HepG2 (cell line): Measurements from ENCODE around the gene SETD3. TPM values are rescaled to one million over a fixed set of nuclear protein-coding genes. Genes with fewer than 3 reads are reported as not detected.
A peak's percentile ranks its signal among the peaks of the same experiment; 100 is the strongest.

Source experiments
- ATAC-seq: fragments of 200-7000 bp; cut with Tn5 transposase; 3 replicates; pipeline ENCODE4 v1.9.1; 2020; ENCODE audit warnings: mild to moderate bottlenecking, moderate library complexity
- BruUV-seq: library from RNA; stranded (reverse); fragments of 400-500 nt; replicated peaks from 2 replicates; lab custom pipeline; 2021; lab: Mats Ljungman, UMichigan
- CTCF ChIA-PET: fragments of 300-600 bp; formaldehyde crosslinking; extraction: SDS; loops from one replicate; lab custom pipeline; 2021; ENCODE audit warnings: low total read pairs, inconsistent platforms, low intra/inter-chr PET ratio; lab: Yijun Ruan, JAX
- POLR2A ChIA-PET: fragments of 350-600 bp; sonication (Branson Sonifier 250); formaldehyde crosslinking; loops from one replicate; lab custom pipeline; 2020; ENCODE audit warnings: antibody characterized with exemption, inconsistent platforms; lab: Yijun Ruan, JAX
- DNase-seq: peaks from one replicate; pipeline ENCODE4 v3.0.0-alpha.2; 2015; ENCODE audit warnings: low spot score
- FAIRE-seq: peaks from 3 replicates; lab custom pipeline; 2011; peaks lifted over from hg19 to GRCh38; lab: Jason Lieb, UNC
- H2AFZ ChIP-seq: one replicate; pipeline ENCODE4 v1.6.1; 2011; ENCODE audit warnings: low read length, inconsistent platforms
- H3K27ac ChIP-seq: fragments of 300-600 bp; 3 replicates; pipeline ENCODE4 v1.8.0; 2011; ENCODE audit warnings: mixed run types, mild to moderate bottlenecking, mixed read lengths, low read length, inconsistent platforms; ENCODE audit not compliant: insufficient read depth; ENCODE audit errors: extremely low read length
- H3K27me3 ChIP-seq, 2 experiments: fragments of 200-600 bp in 1 of 2; 2 replicates in 1 of 2; 3 replicates in 1 of 2; pipeline versions ENCODE4 v1.6.0 to v1.8.0; 2011; ENCODE audit warnings: low read length in 2 of 2, mild to moderate bottlenecking in 2 of 2, moderate library complexity in 2 of 2, inconsistent platforms in 1 of 2; ENCODE audit not compliant: insufficient read depth in 2 of 2, control insufficient read depth in 1 of 2
- H3K36me3 ChIP-seq, 2 experiments: fragments of 200-600 bp in 1 of 2; replicated peaks in 1 of 2; 2 replicates in 1 of 2; 3 replicates in 1 of 2; pipeline versions ENCODE4 v1.5.1 to v1.8.0; 2011; ENCODE audit warnings: low read length in 2 of 2, inconsistent platforms in 1 of 2; ENCODE audit not compliant: insufficient read depth in 2 of 2, control insufficient read depth in 1 of 2
- H3K4me1 ChIP-seq: 2 replicates; pipeline ENCODE4 v1.5.1; 2012; ENCODE audit warnings: low read length, inconsistent platforms; ENCODE audit not compliant: insufficient read depth
- H3K4me2 ChIP-seq: 2 replicates; pipeline ENCODE4 v1.6.0; 2011; ENCODE audit warnings: low read depth, low read length, inconsistent platforms
- H3K4me3 ChIP-seq, 3 experiments: fragments of 200-600 bp in 1 of 3; sonication (generic), shearing (Covaris generic) in 1 of 3; replicated peaks in 1 of 3; 2 replicates each; pipeline ENCODE4 v1.5.1; 2011 to 2016; ENCODE audit warnings: low read length in 3 of 3, inconsistent platforms in 2 of 3, low read depth in 2 of 3, mild to moderate bottlenecking in 2 of 3, control low read depth in 1 of 3, mixed read lengths in 1 of 3; ENCODE audit not compliant: insufficient read depth in 1 of 3
- H3K79me2 ChIP-seq: one replicate; pipeline ENCODE4 v1.6.1; 2011; ENCODE audit warnings: low read length, inconsistent platforms; ENCODE audit not compliant: insufficient read depth
- H3K9ac ChIP-seq: 2 replicates; pipeline ENCODE4 v1.6.0; 2011; ENCODE audit warnings: mild to moderate bottlenecking, low read depth, low read length, inconsistent platforms; ENCODE audit not compliant: insufficient read depth
- H3K9me3 ChIP-seq: 2 replicates; pipeline ENCODE4 v1.5.1; 2012; ENCODE audit warnings: mild to moderate bottlenecking, low read length
- H4K20me1 ChIP-seq: 2 replicates; pipeline ENCODE4 v1.6.0; 2011; ENCODE audit warnings: inconsistent platforms, mild to moderate bottlenecking, low read length, moderate library complexity; ENCODE audit not compliant: insufficient read depth
- CCAR2 ChIP-seq: fragments of 200-400 bp; formaldehyde crosslinking; optimal IDR thresholded peaks from 2 replicates; pipeline ENCODE3; 2018; ENCODE audit warnings: low read depth, mild to moderate bottlenecking, low read length, moderate library complexity
- GPBP1L1 ChIP-seq: sonication (generic); formaldehyde crosslinking; IDR thresholded peaks from 2 replicates; pipeline ENCODE4 v1.5.0; 2020; ENCODE audit warnings: mild to moderate bottlenecking, missing genetic modification reagents
- HDAC6 ChIP-seq: fragments of 200-600 bp; sonication (generic); IDR thresholded peaks from 2 replicates; pipeline ENCODE4 v1.7.0; 2017; ENCODE audit warnings: mild to moderate bottlenecking, antibody characterized with exemption, low read length, low read depth
- HNF1B ChIP-seq: sonication (generic); formaldehyde crosslinking; IDR thresholded peaks from 2 replicates; pipeline ENCODE4 v1.5.1; 2020; ENCODE audit warnings: mild to moderate bottlenecking, moderate library complexity, missing genetic modification reagents
- KDM2A ChIP-seq: sonication (generic); formaldehyde crosslinking; IDR thresholded peaks from 2 replicates; pipeline ENCODE4 v1.4.0; 2020; ENCODE audit warnings: low read depth, missing genetic modification reagents, borderline replicate concordance
- KLF11 ChIP-seq: IDR thresholded peaks from 2 replicates; pipeline ENCODE4 v1.6.1; 2016; ENCODE audit warnings: missing compliant biosample characterization
- NFE2L1 ChIP-seq: sonication (generic); formaldehyde crosslinking; IDR thresholded peaks from 2 replicates; pipeline ENCODE4 v1.4.0; 2020; ENCODE audit warnings: missing genetic modification reagents, mild to moderate bottlenecking, borderline replicate concordance
- PCBP2 ChIP-seq: fragments of 200-400 bp; formaldehyde crosslinking; optimal IDR thresholded peaks from 2 replicates; pipeline ENCODE3; 2018; ENCODE audit warnings: low read length, low read depth; ENCODE audit not compliant: poor library complexity, severe bottlenecking
- POGK ChIP-seq: sonication (generic); formaldehyde crosslinking; conservative IDR thresholded peaks from 2 replicates; pipeline ENCODE4 v1.8.0; 2022; ENCODE audit warnings: mild to moderate bottlenecking, moderate library complexity, missing genetic modification reagents
- SP4 ChIP-seq: sonication (generic); formaldehyde crosslinking; IDR thresholded peaks from 2 replicates; pipeline ENCODE4 v1.8.1; 2023; ENCODE audit warnings: mild to moderate bottlenecking, missing genetic modification reagents
- XRCC5 ChIP-seq: fragments of 200-400 bp; formaldehyde crosslinking; optimal IDR thresholded peaks from 2 replicates; pipeline ENCODE3; 2017; ENCODE audit warnings: mild to moderate bottlenecking, low read length
- ZFP1 ChIP-seq: IDR thresholded peaks from 2 replicates; pipeline ENCODE4 v1.6.1; 2016
- ZMYM3 ChIP-seq: sonication (generic); formaldehyde crosslinking; IDR thresholded peaks from 2 replicates; pipeline ENCODE4 v1.5.1; 2020; ENCODE audit warnings: mild to moderate bottlenecking, missing genetic modification reagents
- ZNF180 ChIP-seq: sonication (generic); formaldehyde crosslinking; IDR thresholded peaks from 2 replicates; pipeline ENCODE4 v1.4.0; 2020; ENCODE audit warnings: low read depth, missing genetic modification reagents, borderline replicate concordance
- ZNF652 ChIP-seq: IDR thresholded peaks from 2 replicates; pipeline ENCODE4 v1.6.1; 2016; ENCODE audit warnings: low read depth, borderline replicate concordance
- ZNF687 ChIP-seq: sonication (generic); formaldehyde crosslinking; IDR thresholded peaks from 2 replicates; pipeline ENCODE4 v1.5.1; 2020; ENCODE audit warnings: mild to moderate bottlenecking, missing genetic modification reagents, moderate library complexity
- WGBS: methylation state at CpG from one replicate; pipeline ENCODE4 v1.1.6; 2017; ENCODE audit warnings: low lambda C conversion rate; 5-methylcytosine and 5-hydroxymethylcytosine counted together
- in situ Hi-C: cut with HindIII; loops from 2 replicates; pipeline ENCODE4 v1.10.0; 2017; ENCODE audit warnings: low pct_unique_long_range_greater_than_20kb; ENCODE audit not compliant: extremely low pct_ligation_motif_present
- intact Hi-C: fragments of 100-400 bp; cut with micrococcal nuclease; formaldehyde crosslinking; loops from one replicate; pipeline ENCODE4 v1.10.0; 2022; ENCODE audit not compliant: unreplicated experiment
- polyA plus RNA-seq, 8 experiments: library from polyadenylated mRNA; depleted of rRNA in 3 of 8; stranded (reverse) in 7 of 8; unstranded in 1 of 8; fragments of >200 nt; fragmentation: Illumina TruSeq in 4 of 8; extraction: Trizol in 4 of 8; gene quantifications; 2 replicates each; pipeline versions ENCODE4 v1.2.1 to v1.2.3, GENCODE V29; 2011 to 2016; ENCODE audit warnings: low read depth in 4 of 8, missing spikeins in 1 of 8, mixed read lengths in 1 of 8; ENCODE audit not compliant: insufficient read depth in 1 of 8
- total RNA-seq, 5 experiments: library from RNA; depleted of rRNA; stranded (reverse); fragments of >200 nt; fragmentation: Illumina TruSeq; extraction: Trizol; gene quantifications; 2 replicates each; pipeline ENCODE4 v1.2.3, GENCODE V29; 2016; ENCODE audit warnings: low read depth in 1 of 5

The SETD3 gene
- total and polyA plus RNA-seq, 2 of the 13 experiments (the other 11 are each of a cell fraction or from before 2014, with no cell fraction given), result 30.3 to 67.1 TPM

- H3K4me2 ChIP-seq, result no peak overlapping the region
- ATAC-seq, result peak; percentile 80
- H3K4me3 ChIP-seq, result no peak overlapping the region
- no peak overlapping the region for H3K27ac ChIP-seq
- no peaks in the 10 kb centered on the region for H3K9me3 ChIP-seq
- POLR2A ChIA-PET, result no interaction called here
- no peak overlapping the region for H2AFZ ChIP-seq
- intact Hi-C loops (loop anchor here (1.0 kb wide), 1 partner anchor 22 kb away; no protein-coding TSS in a partner anchor), in situ Hi-C loops (no loop called here)
- H4K20me1 ChIP-seq, result no peaks in the 10 kb centered on the region
- DNase-seq, result peak; percentile 23
- WGBS, result 63% methylated on average over 8 of the region's 12 CpGs
- H3K27me3 ChIP-seq, result no peaks in the 10 kb centered on the region
- no peak overlapping the region for H3K9ac ChIP-seq
- no peaks in the 10 kb centered on the region for H3K79me2 ChIP-seq
- no peaks in the 10 kb centered on the region; a peak in 2 of 5 replicates for H3K36me3 ChIP-seq
- peak; percentile 72 for FAIRE-seq
- CTCF ChIA-PET, result interaction anchor here (2.1 kb wide), 1 partner anchor 22 kb away, joined by 13 read pairs; no protein-coding TSS in a partner anchor
- no TSS peak for BruUV-seq
- H3K4me1 ChIP-seq, result no peaks in the 10 kb centered on the region
- TF ChIP-seq PCBP2, result no peak
- TF ChIP-seq HDAC6, result no peak
- no peak for TF ChIP-seq HNF1B
- no peak for TF ChIP-seq ZNF687
- TF ChIP-seq ZFP1 (CRISPR knock-in tag), result no peak
- TF ChIP-seq ZNF180 (CRISPR knock-in tag), result no peak
- TF ChIP-seq KDM2A (CRISPR knock-in tag), result 0 out of 2 replicates have a peak, but pooled peaks have one; percentile 38
- no peak for TF ChIP-seq ZNF652
- no peak for TF ChIP-seq POGK (CRISPR knock-in tag)
- no peak for TF ChIP-seq KLF11 (CRISPR knock-in tag)
- TF ChIP-seq XRCC5, result peak; percentile 48
- no peak for TF ChIP-seq SP4 (CRISPR knock-in tag)
- TF ChIP-seq GPBP1L1 (CRISPR knock-in tag), result no peak
- no peak for TF ChIP-seq ZMYM3
- TF ChIP-seq CCAR2, result peak; percentile 47
- no peak for TF ChIP-seq NFE2L1 (CRISPR knock-in tag)
Measured at GRCh38 chr14:99393059-99393655, 87.5 kb downstream of the SETD3 start.
